LoVo (cell line): Measurements from ENCODE around the gene PRF1.
A peak's percentile ranks its signal among the peaks of the same experiment; 100 is the strongest.
"Not testable (repeated sequence)": the region's sequence is repeated elsewhere in the genome, so short reads cannot be mapped to it uniquely, and the experiment has no call there.

Experiments
- DNase-seq: peaks from one replicate; pipeline ENCODE4 v3.0.0-alpha.2; 2016; ENCODE audit warnings: low spot score

The PRF1 gene

GRCh38 chr10:70602665-70603448 is at the start of gene PRF1:
PRF1 (minus strand) TSS chr10:70602741; CDS start chr10:70600902, 1,839 bp downstream.
- DNase-seq, result no peak

GRCh38 chr10:70651661-70652060 is 49.1 kb upstream of the PRF1 start:
- no peak for DNase-seq

- no peak for DNase-seq
Observed at GRCh38 chr10:70650718-70651117, 48.2 kb upstream of the PRF1 start.

- DNase-seq, result no peak
Observed at GRCh38 chr10:70650104-70650503, 47.6 kb upstream of the PRF1 start.

- DNase-seq, result peak; percentile 26
Observed at GRCh38 chr10:70649526-70649925, 47.0 kb upstream of the PRF1 start.

GRCh38 chr10:70648427-70648826 is 45.9 kb upstream of the PRF1 start:
- DNase-seq, result no peak

GRCh38 chr10:70647086-70647485 is 44.5 kb upstream of the PRF1 start:
- no peak for DNase-seq

- DNase-seq, result not testable (repeated sequence)
Observed at GRCh38 chr10:70644959-70645358, 42.4 kb upstream of the PRF1 start.

GRCh38 chr10:70643272-70643671 is 40.7 kb upstream of the PRF1 start:
- DNase-seq, result not testable (repeated sequence)

GRCh38 chr10:70639640-70640383 is 37.3 kb upstream of the PRF1 start:
- DNase-seq, result not testable (repeated sequence)

GRCh38 chr10:70634515-70634914 is 32.0 kb upstream of the PRF1 start:
- not testable (repeated sequence) for DNase-seq

GRCh38 chr10:70634011-70634410 is 31.5 kb upstream of the PRF1 start:
- peak; percentile 12 for DNase-seq

GRCh38 chr10:70631735-70632134 is 29.2 kb upstream of the PRF1 start:
- not testable (repeated sequence) for DNase-seq

GRCh38 chr10:70629338-70629737 is 26.8 kb upstream of the PRF1 start:
- DNase-seq, result no peak

- no peak for DNase-seq
Observed at GRCh38 chr10:70626056-70626455, 23.5 kb upstream of the PRF1 start.

- DNase-seq, result no peak
Observed at GRCh38 chr10:70622981-70623844, 20.7 kb upstream of the PRF1 start.

- DNase-seq, result no peak
Observed at GRCh38 chr10:70622541-70622940, 20.0 kb upstream of the PRF1 start.

- no peak for DNase-seq
Observed at GRCh38 chr10:70621503-70622078, 19.1 kb upstream of the PRF1 start.

GRCh38 chr10:70620020-70620289 is 17.4 kb upstream of the PRF1 start:
- no peak for DNase-seq

GRCh38 chr10:70619271-70620019 is 16.9 kb upstream of the PRF1 start:
- no peak for DNase-seq

- DNase-seq, result no peak
Observed at GRCh38 chr10:70618663-70619062, 16.1 kb upstream of the PRF1 start.
